SK-N-SH treated with all-trans-retinoic acid at 6 μM for 48 hours (cell line): ENCODE results near the gene C20orf173.

Experiments
- ATAC-seq: fragments of 200-7000 bp; cut with Tn5 transposase; 3 replicates; pipeline ENCODE4 v1.9.1; 2020; ENCODE audit warnings: mild to moderate bottlenecking, moderate library complexity
- ARNTL ChIP-seq: fragments of 450-650 bp; formaldehyde crosslinking; IDR thresholded peaks from 2 replicates; pipeline ENCODE4 v1.5.0; 2020; ENCODE audit warnings: low read depth, mild to moderate bottlenecking, moderate library complexity, borderline replicate concordance
- CSDC2 ChIP-seq: fragments of 250-450 bp; sonication (Bioruptor Pico); IDR thresholded peaks from 2 replicates; pipeline ENCODE4 v1.5.0; 2020; ENCODE audit warnings: mild to moderate bottlenecking, moderate library complexity
- ESRRG ChIP-seq: fragments of 250-450 bp; sonication (Bioruptor Pico); IDR thresholded peaks from 2 replicates; pipeline ENCODE4 v1.6.1; 2021; ENCODE audit warnings: mild to moderate bottlenecking
- ISL1 ChIP-seq: fragments of 250-450 bp; sonication (Bioruptor Pico); IDR thresholded peaks from 2 replicates; pipeline ENCODE4 v2.1.2; 2022; ENCODE audit warnings: mild to moderate bottlenecking, moderate library complexity
- OSR1 ChIP-seq: fragments of 250-450 bp; sonication (Bioruptor Pico); IDR thresholded peaks from 2 replicates; pipeline ENCODE4 v1.8.0; 2022; ENCODE audit warnings: moderate library complexity, mild to moderate bottlenecking, inconsistent platforms
- PPARA ChIP-seq: fragments of 250-450 bp; sonication (Bioruptor Pico); IDR thresholded peaks from 2 replicates; pipeline ENCODE4 v1.5.0; 2020; ENCODE audit warnings: mild to moderate bottlenecking, borderline replicate concordance
- RARB ChIP-seq: fragments of 250-450 bp; sonication (Bioruptor Pico); IDR thresholded peaks from 2 replicates; pipeline ENCODE4 v1.8.0; 2021; ENCODE audit warnings: mild to moderate bottlenecking, moderate library complexity
- SNAI2 ChIP-seq: fragments of 250-450 bp; sonication (Bioruptor Pico); IDR thresholded peaks from 2 replicates; pipeline ENCODE4 v1.5.0; 2020; ENCODE audit warnings: mild to moderate bottlenecking, moderate library complexity
- TCF4 ChIP-seq: fragments of 250-450 bp; sonication (Bioruptor Pico); IDR thresholded peaks from 2 replicates; pipeline ENCODE4 v1.8.0; 2021; ENCODE audit warnings: mild to moderate bottlenecking, moderate library complexity, borderline replicate concordance
- TOX ChIP-seq: fragments of 250-450 bp; sonication (Bioruptor Pico); IDR thresholded peaks from 2 replicates; pipeline ENCODE4 v1.8.0; 2021; ENCODE audit warnings: mild to moderate bottlenecking, moderate library complexity, borderline replicate concordance
- ZC3H10 ChIP-seq: fragments of 250-450 bp; sonication (Bioruptor Pico); IDR thresholded peaks from 2 replicates; pipeline ENCODE4 v1.5.1; 2021; ENCODE audit warnings: mild to moderate bottlenecking, moderate library complexity
- ZFP3 ChIP-seq: fragments of 250-450 bp; sonication (Bioruptor Pico); IDR thresholded peaks from 2 replicates; pipeline ENCODE4 v1.5.0; 2020; ENCODE audit warnings: mild to moderate bottlenecking, moderate library complexity
- ZFP30 ChIP-seq: fragments of 450-650 bp; formaldehyde crosslinking; IDR thresholded peaks from 2 replicates; pipeline ENCODE4 v1.5.0; 2022; ENCODE audit warnings: mild to moderate bottlenecking, moderate library complexity
- ZNF565 ChIP-seq: fragments of 450-650 bp; formaldehyde crosslinking; conservative IDR thresholded peaks from 2 replicates; pipeline ENCODE4 v1.5.0; 2020; ENCODE audit warnings: low read depth, mild to moderate bottlenecking, moderate library complexity
- ZNF70 ChIP-seq: fragments of 450-650 bp; formaldehyde crosslinking; IDR thresholded peaks from 2 replicates; pipeline ENCODE4 v1.5.0; 2020; ENCODE audit warnings: mild to moderate bottlenecking, moderate library complexity
- ZNF8 ChIP-seq: fragments of 450-650 bp; formaldehyde crosslinking; IDR thresholded peaks from 2 replicates; pipeline ENCODE4 v1.5.0; 2020; ENCODE audit warnings: mild to moderate bottlenecking, moderate library complexity
- TF ChIP-seq, protein P1 (sequence below): fragments of 250-450 bp; sonication (Bioruptor Pico); IDR thresholded peaks from 2 replicates; pipeline ENCODE4 v1.5.1; 2021; ENCODE audit warnings: mild to moderate bottlenecking, moderate library complexity
- TF ChIP-seq, protein P2 (sequence below): fragments of 250-450 bp; sonication (Bioruptor Pico); IDR thresholded peaks from 2 replicates; pipeline ENCODE4 v1.8.0; 2021; ENCODE audit warnings: low read depth, mild to moderate bottlenecking, moderate library complexity, borderline replicate concordance
- TF ChIP-seq, protein P3 (sequence below): fragments of 250-450 bp; sonication (Bioruptor Pico); IDR thresholded peaks from 2 replicates; pipeline ENCODE4 v1.5.1; 2020; ENCODE audit warnings: low read depth, mild to moderate bottlenecking, moderate library complexity
- TF ChIP-seq, protein P4 (sequence below): fragments of 250-450 bp; sonication (Bioruptor Pico); IDR thresholded peaks from 2 replicates; pipeline ENCODE4 v1.5.0; 2020; ENCODE audit warnings: mild to moderate bottlenecking, moderate library complexity
- TF ChIP-seq, protein P5 (sequence below): fragments of 250-450 bp; sonication (Bioruptor Pico); IDR thresholded peaks from 2 replicates; pipeline ENCODE4 v1.8.0; 2020; ENCODE audit warnings: mild to moderate bottlenecking, moderate library complexity, borderline replicate concordance

Gene C20orf173

DNA sequence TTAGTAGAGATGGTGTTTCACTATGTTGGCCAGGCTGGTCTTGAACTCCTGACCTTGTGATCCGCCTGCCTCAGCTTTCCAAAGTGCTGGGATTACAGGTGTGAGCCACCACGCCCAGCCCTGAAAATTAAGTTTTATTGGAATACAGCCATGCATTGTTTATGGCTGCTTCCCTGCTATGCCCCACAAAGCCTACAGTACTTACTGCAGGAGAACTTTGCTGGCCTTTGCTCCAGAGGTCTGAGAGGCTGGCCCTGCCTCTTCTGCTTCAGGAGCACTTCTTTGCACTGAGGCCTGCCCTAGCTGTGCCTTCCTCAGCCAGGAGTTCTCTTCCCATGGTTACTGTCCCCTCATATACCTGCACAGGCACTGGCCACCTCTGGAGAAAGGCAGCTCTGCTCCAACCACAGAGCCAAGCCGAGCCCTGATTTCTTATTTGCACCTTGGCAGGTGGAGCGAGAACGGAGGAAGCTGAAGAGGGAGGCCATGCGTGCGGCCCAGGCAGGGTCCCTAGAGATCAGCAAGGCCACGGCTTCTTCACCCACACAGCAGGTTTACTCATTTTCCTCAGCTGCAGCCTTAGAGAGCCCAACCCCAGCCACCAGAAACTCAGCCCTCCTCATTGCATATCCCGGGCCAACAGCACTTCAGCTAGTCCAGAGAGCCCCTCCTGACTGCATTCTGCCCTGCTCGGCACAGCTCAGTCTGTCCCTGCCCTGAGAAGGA is 20.8 kb downstream of the C20orf173 start:
- ATAC-seq = no peak
- TF ChIP-seq, protein P1, sequence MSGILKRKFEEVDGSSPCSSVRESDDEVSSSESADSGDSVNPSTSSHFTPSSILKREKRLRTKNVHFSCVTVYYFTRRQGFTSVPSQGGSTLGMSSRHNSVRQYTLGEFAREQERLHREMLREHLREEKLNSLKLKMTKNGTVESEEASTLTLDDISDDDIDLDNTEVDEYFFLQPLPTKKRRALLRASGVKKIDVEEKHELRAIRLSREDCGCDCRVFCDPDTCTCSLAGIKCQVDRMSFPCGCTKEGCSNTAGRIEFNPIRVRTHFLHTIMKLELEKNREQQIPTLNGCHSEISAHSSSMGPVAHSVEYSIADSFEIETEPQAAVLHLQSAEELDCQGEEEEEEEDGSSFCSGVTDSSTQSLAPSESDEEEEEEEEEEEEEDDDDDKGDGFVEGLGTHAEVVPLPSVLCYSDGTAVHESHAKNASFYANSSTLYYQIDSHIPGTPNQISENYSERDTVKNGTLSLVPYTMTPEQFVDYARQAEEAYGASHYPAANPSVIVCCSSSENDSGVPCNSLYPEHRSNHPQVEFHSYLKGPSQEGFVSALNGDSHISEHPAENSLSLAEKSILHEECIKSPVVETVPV = no peak
- TF ChIP-seq OSR1 (CRISPR knock-in tag) (no peak), ESRRG (CRISPR knock-in tag) (no peak), TOX (no peak), SNAI2 (no peak), RARB (CRISPR knock-in tag) (no peak), ZNF8 (CRISPR knock-in tag) (no peak), ZC3H10 (CRISPR knock-in tag) (no peak), ISL1 (CRISPR knock-in tag) (no peak), ZNF70 (CRISPR knock-in tag) (no peak), CSDC2 (CRISPR knock-in tag) (no peak), ZFP3 (CRISPR knock-in tag) (no peak), TCF4 (CRISPR knock-in tag) (no peak)
- TF ChIP-seq, protein P2, sequence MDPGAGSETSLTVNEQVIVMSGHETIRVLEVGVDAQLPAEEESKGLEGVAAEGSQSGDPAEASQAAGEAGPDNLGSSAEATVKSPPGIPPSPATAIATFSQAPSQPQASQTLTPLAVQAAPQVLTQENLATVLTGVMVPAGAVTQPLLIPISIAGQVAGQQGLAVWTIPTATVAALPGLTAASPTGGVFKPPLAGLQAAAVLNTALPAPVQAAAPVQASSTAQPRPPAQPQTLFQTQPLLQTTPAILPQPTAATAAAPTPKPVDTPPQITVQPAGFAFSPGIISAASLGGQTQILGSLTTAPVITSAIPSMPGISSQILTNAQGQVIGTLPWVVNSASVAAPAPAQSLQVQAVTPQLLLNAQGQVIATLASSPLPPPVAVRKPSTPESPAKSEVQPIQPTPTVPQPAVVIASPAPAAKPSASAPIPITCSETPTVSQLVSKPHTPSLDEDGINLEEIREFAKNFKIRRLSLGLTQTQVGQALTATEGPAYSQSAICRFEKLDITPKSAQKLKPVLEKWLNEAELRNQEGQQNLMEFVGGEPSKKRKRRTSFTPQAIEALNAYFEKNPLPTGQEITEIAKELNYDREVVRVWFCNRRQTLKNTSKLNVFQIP (CRISPR knock-in tag) = no peak
- TF ChIP-seq, protein P3, sequence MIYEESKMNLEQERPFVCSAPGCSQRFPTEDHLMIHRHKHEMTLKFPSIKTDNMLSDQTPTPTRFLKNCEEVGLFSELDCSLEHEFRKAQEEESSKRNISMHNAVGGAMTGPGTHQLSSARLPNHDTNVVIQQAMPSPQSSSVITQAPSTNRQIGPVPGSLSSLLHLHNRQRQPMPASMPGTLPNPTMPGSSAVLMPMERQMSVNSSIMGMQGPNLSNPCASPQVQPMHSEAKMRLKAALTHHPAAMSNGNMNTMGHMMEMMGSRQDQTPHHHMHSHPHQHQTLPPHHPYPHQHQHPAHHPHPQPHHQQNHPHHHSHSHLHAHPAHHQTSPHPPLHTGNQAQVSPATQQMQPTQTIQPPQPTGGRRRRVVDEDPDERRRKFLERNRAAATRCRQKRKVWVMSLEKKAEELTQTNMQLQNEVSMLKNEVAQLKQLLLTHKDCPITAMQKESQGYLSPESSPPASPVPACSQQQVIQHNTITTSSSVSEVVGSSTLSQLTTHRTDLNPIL (CRISPR knock-in tag) = no peak

DNA sequence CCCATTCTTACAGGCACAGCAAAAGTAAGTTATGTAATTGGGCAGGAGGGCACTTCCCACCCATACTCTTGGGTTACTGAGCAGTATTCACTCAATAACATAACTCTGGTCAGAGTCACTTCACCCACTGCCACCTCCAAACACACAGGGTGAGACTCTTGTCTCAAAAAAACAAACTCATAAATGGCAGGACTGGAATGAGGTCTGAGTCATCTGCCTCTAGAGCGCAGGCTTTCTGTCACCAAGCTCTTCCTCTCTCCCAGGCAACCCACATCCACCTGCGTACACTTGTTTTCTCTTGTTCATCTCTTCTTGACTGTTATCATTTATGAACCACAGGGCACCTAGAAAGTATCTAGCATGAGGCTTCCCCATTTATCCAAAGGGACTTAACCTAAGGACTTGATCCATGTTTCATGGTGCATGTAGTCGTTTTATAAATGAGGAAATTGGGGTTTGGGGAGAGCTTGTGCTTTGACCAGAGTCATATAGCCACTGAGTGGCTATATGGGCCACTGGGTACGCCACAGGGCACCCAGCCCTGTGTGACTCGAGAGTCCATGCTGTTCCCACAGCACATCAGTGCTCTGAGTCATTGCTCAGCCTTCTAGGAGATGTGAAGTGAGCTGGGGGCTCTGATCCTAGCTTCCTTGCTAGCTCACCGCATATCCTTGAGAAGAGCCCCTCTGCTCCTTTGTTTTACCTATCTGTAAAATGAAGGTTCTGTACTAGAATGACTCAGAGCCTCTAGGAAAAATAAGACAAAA is 22.4 kb downstream of the C20orf173 start:
- no peak for ATAC-seq
- TF ChIP-seq, protein P4, sequence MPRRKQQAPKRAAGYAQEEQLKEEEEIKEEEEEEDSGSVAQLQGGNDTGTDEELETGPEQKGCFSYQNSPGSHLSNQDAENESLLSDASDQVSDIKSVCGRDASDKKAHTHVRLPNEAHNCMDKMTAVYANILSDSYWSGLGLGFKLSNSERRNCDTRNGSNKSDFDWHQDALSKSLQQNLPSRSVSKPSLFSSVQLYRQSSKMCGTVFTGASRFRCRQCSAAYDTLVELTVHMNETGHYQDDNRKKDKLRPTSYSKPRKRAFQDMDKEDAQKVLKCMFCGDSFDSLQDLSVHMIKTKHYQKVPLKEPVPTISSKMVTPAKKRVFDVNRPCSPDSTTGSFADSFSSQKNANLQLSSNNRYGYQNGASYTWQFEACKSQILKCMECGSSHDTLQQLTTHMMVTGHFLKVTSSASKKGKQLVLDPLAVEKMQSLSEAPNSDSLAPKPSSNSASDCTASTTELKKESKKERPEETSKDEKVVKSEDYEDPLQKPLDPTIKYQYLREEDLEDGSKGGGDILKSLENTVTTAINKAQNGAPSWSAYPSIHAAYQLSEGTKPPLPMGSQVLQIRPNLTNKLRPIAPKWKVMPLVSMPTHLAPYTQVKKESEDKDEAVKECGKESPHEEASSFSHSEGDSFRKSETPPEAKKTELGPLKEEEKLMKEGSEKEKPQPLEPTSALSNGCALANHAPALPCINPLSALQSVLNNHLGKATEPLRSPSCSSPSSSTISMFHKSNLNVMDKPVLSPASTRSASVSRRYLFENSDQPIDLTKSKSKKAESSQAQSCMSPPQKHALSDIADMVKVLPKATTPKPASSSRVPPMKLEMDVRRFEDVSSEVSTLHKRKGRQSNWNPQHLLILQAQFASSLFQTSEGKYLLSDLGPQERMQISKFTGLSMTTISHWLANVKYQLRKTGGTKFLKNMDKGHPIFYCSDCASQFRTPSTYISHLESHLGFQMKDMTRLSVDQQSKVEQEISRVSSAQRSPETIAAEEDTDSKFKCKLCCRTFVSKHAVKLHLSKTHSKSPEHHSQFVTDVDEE (CRISPR knock-in tag) = no peak
- TF ChIP-seq CSDC2 (CRISPR knock-in tag) = no peak
- TF ChIP-seq, protein P3 (CRISPR knock-in tag) = no peak
- no peak for TF ChIP-seq TCF4 (CRISPR knock-in tag)
- no peak for TF ChIP-seq ZC3H10 (CRISPR knock-in tag)
- TF ChIP-seq ISL1 (CRISPR knock-in tag) = no peak
- no peak for TF ChIP-seq ZNF565
- TF ChIP-seq SNAI2 = no peak
- no peak for TF ChIP-seq ESRRG (CRISPR knock-in tag)
- TF ChIP-seq ARNTL = no peak
- TF ChIP-seq, protein P5, sequence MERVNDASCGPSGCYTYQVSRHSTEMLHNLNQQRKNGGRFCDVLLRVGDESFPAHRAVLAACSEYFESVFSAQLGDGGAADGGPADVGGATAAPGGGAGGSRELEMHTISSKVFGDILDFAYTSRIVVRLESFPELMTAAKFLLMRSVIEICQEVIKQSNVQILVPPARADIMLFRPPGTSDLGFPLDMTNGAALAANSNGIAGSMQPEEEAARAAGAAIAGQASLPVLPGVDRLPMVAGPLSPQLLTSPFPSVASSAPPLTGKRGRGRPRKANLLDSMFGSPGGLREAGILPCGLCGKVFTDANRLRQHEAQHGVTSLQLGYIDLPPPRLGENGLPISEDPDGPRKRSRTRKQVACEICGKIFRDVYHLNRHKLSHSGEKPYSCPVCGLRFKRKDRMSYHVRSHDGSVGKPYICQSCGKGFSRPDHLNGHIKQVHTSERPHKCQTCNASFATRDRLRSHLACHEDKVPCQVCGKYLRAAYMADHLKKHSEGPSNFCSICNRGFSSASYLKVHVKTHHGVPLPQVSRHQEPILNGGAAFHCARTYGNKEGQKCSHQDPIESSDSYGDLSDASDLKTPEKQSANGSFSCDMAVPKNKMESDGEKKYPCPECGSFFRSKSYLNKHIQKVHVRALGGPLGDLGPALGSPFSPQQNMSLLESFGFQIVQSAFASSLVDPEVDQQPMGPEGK (CRISPR knock-in tag) = no peak
- no peak for TF ChIP-seq RARB (CRISPR knock-in tag)
- no peak for TF ChIP-seq ZNF8 (CRISPR knock-in tag)
- TF ChIP-seq ZFP30 (CRISPR knock-in tag) = no peak
- TF ChIP-seq, protein P1 = no peak
- TF ChIP-seq ZFP3 (CRISPR knock-in tag) = no peak
- TF ChIP-seq, protein P2 (CRISPR knock-in tag) = no peak
- no peak for TF ChIP-seq PPARA (CRISPR knock-in tag)
- TF ChIP-seq, all 23 proteins: peak for 0
